ENCODE measurements around the gene ZNF322.
"Not testable (repeated sequence)": the region's sequence is repeated elsewhere in the genome, so short reads cannot be mapped to it uniquely, and the experiment has no call there.

The ZNF322 gene

DNA sequence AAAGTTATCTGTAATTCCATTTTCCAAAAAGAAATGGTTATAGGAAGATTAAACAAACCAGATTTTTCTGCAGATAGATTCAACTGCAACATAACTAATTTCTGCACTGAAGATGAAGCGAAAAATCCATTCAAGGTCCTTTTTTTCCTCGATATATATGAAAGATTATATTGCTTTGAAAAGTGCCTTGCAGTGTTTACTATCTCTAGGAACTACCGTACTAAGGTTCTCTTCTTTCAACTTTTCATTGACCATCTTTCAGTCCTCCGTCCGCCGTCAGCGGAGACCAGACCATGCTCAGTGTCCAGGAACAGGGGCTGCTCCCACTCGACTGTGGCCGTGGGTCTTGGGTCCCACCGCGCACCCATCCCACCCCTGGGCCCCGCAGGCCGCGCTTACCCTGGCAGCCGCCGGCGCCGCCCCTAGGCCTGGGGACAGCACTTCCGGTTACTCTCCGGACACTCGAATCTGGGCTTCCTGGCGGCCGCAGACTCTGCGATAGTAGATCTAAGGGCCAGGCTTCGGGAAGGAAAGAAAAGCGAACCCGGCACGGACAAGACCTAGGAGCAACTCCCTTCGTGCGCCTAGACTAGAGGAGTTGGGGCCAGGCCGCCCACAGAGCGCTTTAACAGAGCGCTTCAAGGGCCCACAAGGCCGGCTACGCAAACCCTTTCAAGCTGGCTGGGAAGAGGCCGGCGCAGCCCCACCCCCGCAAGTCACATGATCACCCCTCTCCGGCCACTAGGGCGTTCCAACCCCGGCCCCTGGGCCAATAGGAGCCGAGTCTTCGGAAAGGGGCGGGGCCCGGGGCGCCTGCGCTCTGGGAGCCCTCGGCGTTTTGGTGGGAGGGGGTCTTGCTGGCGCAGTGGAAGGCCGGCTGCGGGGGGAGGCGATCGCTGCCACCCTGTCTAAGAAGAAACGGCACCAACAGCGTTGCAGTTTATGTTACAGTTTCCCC, at the start of gene ZNF322:
TSS of gene ZNF322 (minus strand) at position 705 of the 958 bp plus-strand sequence. CDS start 21,193 bp downstream, outside the sequence.
- DNase-seq, result peak; percentile 92

DNA sequence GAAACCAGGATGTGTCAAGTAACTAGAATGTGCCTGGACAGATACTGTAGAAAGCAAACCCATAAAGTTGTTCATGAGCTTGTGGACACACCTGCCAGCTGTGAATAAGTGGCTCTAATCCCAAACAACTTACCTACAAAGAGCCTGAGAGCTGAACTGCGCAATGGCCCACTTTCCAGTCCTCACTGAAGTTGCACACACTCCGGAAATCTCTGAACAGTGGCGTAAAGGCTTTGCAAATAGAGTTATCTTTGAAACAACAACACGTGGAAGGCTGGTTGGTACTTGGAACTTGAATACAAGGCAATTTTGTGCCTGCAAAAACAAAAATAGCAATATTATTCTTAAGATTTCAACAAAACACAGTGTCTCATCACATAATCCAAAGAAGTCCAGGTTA, 46.2 kb upstream of the ZNF322 start:
- not testable (repeated sequence) for DNase-seq

- DNase-seq, result not testable (repeated sequence)
Observed at GRCh38 chr6:26705352-26705751, 45.8 kb upstream of the ZNF322 start.

DNA sequence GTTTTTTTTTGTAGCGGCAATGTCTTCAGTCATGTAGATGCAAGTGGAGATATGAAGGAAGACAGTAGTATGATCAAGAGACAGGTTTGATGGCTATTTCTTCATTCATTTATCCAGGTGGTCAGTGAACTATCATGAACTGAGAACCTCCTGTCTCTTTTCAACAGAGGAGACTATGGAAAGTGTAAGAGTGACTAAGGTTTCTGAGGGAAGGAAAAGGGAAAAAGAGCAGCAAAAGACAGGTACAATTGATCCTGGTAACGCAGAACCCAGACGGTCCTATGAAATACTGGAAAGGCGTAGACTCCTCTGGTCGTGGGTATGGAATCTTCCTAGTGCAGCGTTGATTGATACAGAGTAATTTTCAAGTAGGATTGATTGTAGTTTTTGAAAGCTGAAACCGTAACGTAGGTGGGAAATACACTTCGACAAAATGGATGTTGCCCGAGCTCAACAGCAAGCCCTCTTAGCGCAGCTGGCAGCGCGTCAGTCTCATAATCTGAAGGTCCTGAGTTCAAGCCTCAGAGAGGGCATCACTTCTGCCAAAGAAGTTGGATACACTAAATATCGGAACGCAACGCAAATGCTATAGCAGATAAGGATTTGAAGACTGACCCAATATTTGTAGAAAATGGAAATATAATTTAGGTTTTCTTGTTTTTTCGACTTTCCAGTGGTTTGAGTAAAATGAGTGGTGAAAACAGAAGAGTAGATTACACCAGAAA, 41.6 kb upstream of the ZNF322 start:
- not testable (repeated sequence) for DNase-seq

DNA sequence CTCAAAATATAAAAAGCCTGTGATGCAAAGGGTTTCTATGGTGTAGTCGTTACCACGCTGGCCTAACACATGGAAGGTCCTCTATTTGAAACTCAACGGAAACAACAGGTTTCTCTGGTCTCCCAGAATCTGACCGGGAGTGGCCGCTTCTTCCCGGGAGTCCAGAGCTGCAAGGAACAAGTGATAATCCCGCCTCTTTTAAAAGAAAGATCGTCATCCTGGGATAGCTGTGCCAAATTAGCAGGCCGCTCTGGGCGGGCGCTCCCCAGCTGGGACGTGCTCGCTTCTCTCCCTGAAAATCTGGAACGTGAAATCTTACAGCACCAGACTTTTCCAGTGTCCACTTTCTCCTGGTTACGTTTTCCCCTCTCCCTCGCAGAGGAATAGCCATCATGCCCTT, 38.0 kb upstream of the ZNF322 start:
- DNase-seq, result not testable (repeated sequence)

DNA sequence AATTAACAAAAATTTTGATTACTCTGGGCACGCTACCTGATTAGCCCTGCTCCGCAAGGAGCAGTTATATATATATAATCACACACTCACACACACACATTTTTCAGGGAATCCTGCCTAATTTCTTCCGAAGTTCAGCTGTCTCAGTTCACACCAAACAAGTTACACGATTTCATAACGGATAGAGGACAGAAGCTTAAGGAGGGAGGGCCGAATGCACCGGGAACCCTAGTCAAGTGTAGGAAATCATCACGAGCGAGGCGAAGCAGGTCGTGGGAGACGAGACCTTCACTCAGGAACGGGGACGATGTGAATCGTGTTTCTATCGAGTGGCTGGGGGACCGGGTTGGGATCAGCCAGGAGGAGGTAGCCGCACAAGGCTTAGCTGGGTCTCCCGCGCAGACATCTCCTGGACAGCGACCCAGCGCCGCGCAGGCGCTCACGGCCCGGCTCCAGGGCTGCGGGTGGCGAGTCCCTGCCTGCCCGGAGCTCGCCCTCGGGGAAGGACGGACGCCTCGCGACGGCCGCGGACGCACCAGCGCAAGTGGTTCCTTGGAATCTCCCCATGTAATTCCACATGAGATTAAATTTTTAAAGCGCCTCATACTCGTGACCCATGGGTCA, 29.9 kb upstream of the ZNF322 start:
- DNase-seq, result not testable (repeated sequence)

GRCh38 chr6:26682435-26683042, 23.0 kb upstream of the ZNF322 start:
- not testable (repeated sequence) for DNase-seq

DNA sequence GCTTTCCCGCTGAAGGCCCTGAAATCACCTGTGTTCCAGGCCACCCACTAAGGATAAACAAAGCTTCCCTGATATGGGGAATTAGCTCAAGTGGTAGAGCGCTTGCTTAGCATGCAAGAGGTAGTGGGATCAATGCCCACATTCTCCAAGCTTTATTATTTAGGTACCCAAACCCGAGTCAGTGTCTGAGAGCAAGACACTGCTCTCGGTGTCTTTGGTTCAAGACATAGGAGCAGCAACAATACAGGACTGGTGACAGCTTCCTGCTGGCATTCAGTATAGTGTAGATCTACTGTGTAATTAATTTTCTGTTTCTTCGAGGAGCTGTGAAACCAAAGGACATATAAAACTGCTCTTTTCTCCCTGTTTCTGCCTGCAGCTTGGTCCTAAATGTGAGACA, 13.7 kb upstream of the ZNF322 start:
- not testable (repeated sequence) for DNase-seq

DNA sequence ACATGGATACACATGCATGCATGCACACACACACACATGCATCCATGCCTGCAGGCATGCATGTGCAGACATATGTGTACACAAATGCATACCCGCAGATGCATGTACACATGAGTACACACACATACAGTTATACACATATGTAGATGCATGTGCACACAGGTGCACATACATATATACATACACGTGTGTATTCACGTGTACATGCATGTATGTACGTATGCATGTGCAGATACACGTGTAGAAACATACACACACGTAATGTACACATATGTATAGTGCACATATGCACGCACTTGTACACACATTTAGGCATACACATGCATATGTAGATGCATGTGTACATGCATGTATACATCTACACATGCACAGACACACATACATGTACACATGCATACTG, 11.0 kb upstream of the ZNF322 start:
- not testable (repeated sequence) for DNase-seq

DNA sequence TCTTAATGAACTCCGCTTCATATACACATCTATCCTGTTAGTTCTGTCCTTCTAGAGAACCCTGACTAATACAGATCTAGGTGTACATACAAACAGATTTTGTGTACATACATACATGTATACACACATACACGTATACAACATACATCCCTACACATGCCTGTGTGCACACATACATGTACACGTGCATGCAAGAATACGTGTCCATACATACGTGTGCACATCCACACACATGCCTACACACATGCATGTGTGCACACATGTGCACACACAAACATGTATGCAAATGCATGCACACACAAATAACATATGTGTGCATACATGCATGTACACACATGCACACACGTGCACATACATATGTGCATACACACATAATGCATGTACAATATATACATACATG, 10.5 kb upstream of the ZNF322 start:
- not testable (repeated sequence) for DNase-seq

- DNase-seq, result peak; percentile 9
Observed at GRCh38 chr6:26660000-26660361, 435 bp upstream of the ZNF322 start.

GRCh38 chr6:26657256-26657655, 2.3 kb downstream of the ZNF322 start:
- DNase-seq, result no peak

DNA sequence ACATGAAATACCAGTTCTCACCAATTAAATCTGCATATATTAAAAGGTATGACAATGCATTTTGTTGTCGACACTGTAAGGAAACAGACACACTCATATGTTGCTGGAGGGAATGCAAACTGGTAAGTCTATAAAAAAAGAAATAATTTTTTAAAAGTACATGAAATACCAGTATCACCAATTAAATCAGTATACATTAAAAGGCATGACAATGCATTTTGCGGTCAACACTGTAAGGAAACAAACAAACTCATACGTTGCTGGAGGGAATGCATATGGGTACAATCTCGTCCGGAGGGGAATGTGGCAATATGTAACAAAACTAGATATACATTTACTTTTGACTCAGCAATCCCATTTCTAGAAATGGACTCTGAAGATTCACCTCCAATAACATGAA, 6.5 kb downstream of the ZNF322 start:
- no peak for DNase-seq

DNA sequence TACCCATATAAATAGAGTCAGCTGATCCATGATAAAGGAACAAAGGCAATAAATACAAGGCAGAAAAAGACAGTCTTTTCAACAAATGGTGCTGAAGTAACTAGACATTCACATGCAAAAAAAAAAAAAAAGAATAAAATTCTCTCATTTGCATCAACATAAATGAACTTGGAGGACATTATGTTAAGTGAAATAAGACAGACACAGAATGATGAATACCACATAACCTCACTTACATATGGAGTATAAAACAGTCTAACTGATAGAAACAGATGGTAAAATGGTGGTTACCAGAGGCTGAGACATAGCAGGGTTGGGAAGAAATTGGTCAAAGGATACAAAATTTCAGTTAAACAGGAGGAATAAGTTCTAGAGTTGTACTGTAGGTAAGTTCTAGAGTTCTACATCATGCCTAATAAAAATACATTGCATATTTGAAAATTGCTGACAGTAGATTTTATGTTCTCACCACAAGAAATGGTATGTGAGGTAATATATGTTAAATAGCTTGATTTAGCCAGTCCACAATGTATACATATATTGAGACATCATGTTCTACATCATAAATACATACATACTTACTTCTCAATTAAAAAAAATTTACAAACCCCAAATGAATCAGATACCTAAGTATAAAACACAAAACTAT, 8.3 kb downstream of the ZNF322 start:
- no peak for DNase-seq

- no peak for DNase-seq
Observed at GRCh38 chr6:26646074-26646473, 13.5 kb downstream of the ZNF322 start.

- DNase-seq, result no peak
Observed at GRCh38 chr6:26640806-26641205, 18.7 kb downstream of the ZNF322 start.

GRCh38 chr6:26629359-26629758, 30.2 kb downstream of the ZNF322 start:
- no peak for DNase-seq

GRCh38 chr6:26627843-26628242, 31.7 kb downstream of the ZNF322 start:
- no peak for DNase-seq

DNA sequence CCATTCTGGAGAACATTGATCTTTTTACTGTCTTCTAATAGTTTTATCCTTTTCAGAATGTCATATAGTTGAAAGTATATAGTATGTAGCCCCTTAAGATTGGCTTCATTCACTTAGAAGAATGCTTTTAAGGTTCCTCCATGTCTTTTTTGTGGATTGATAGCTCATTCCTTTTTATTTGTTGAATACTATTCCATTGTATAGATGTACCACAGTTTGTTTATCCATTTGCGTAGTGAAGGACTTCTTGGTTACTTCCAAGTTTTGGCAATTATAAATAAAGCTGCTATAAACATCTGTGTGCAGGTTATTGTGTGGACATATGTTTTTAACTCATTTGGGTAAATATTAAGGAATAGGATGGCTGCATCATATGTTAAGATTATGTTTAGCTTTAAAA, 35.0 kb downstream of the ZNF322 start:
- DNase-seq, result no peak

GRCh38 chr6:26623339-26623859, 36.1 kb downstream of the ZNF322 start:
- no peak for DNase-seq

DNA sequence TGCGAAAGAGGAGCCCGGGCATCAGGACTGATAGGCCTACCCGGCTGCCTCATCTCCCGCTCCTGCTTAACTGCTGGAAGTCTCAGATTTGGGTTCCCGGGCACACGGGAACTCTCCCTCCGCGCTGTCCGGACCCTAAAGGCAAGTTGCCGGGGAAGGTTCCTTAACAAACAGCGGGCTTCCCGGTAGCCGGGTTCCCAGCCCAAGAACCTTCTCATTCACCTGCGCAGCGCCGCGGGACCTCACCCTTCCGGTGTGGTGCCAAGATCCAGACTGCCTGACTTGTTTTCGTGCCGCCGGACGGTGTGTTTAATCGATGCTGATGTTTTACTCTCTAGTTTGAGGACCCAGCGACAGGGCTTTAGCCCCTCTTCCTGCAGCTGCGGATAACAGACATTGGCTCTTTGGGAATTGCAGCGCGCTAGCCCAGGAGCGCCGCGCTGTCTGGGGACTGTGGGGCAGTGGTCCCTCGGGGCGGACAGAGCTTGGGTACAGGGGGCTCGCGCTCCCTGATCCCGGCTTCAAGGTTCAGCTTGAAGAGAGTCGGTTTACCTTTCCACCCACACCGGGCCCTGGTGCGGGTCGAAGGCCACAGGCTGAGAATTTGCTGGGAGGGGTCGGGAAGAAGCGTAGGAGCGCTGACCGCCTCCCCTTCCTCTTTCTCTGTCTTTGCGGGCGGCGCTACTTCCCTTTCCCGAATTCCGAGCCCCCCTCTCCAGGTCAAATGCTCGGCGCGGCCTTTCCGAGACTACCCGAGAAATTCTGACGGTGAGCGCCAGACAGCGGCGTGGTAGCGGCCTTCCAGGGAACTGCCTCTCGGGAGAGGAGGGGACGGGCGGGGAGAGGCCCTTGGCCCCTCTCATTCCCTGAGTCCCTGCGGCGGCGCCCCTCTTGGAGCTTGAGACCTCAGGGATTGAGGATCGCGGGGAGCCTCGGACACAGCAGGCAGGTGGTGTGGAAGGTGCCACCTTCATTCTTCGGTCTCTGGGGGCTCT, 45.6 kb downstream of the ZNF322 start:
- DNase-seq, result peak; percentile 40

Measured in activated CD4-positive, alpha-beta T cell treated with anti-CD3 and anti-CD28 coated beads for 48 hours (primary cell).